ENCODE data around the gene THSD4. TPM values are rescaled to one million over a fixed set of nuclear protein-coding genes. Genes with fewer than 3 reads are reported as not detected.

THSD4 gene
- total RNA-seq, 1 experiment from 2014 or later: 65.4 TPM

DNA sequence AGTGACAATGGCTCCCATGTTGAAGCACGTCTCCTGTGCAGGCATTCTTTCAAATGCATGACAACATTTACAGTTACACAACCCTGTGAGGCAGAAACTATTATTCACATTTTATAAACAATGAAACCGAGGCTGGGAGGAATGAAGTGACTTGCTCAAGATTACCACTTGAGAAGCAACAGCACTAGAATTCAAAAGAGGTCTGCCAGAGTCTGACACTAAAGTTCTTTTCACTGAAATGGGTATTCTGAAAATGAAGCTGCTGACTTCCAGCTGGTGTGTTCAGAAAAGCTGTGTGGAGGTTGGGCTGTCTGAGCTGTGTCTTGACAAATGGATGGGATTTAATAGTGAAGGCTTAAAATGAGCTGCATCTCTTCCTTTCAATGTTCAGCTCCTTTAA, 104.4 kb downstream of the THSD4 start:
- no peak overlapping the region for H3K4me3 ChIP-seq (ENCODE audit: low read depth in 2 of 2, low read length in 2 of 2)
- H3K36me3 ChIP-seq (ENCODE audit: control insufficient read depth, insufficient read depth, low read length): no peaks in the 10 kb centered on the region
- no peak for DNase-seq (ENCODE audit: low read depth, low spot score)
- ChIA-PET POLR2A (no interaction called here), CTCF (no interaction called here)
- no peak for ATAC-seq
- H3K9me3 ChIP-seq (ENCODE audit: control insufficient read depth, insufficient read depth, low read depth, low read length): no peaks in the 10 kb centered on the region
- intact Hi-C loops (cut with micrococcal nuclease; ENCODE audit: unreplicated experiment): no loop called here
- BruUV-seq (replicated peaks): no TSS peak
- in situ Hi-C loops (cut with HindIII; ENCODE audit: low pct_unique_long_range_greater_than_20kb, low sequenced_read_pairs): no loop called here
- H3K27me3 ChIP-seq (ENCODE audit: control insufficient read depth, insufficient read depth, low read length): no peaks in the 10 kb centered on the region
- H3K4me1 ChIP-seq (ENCODE audit: control insufficient read depth, insufficient read depth, low read length): no peaks in the 10 kb centered on the region
- H3K27ac ChIP-seq (ENCODE audit: low read length): no peak overlapping the region
- TF ChIP-seq, protein P1, sequence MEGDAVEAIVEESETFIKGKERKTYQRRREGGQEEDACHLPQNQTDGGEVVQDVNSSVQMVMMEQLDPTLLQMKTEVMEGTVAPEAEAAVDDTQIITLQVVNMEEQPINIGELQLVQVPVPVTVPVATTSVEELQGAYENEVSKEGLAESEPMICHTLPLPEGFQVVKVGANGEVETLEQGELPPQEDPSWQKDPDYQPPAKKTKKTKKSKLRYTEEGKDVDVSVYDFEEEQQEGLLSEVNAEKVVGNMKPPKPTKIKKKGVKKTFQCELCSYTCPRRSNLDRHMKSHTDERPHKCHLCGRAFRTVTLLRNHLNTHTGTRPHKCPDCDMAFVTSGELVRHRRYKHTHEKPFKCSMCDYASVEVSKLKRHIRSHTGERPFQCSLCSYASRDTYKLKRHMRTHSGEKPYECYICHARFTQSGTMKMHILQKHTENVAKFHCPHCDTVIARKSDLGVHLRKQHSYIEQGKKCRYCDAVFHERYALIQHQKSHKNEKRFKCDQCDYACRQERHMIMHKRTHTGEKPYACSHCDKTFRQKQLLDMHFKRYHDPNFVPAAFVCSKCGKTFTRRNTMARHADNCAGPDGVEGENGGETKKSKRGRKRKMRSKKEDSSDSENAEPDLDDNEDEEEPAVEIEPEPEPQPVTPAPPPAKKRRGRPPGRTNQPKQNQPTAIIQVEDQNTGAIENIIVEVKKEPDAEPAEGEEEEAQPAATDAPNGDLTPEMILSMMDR (IDR thresholded peaks at IDR 0.05): no peak
- TF ChIP-seq TCF7L2 (IDR thresholded peaks at IDR 0.05; ENCODE audit: low read depth, low read length) (no peak), SIN3A (IDR thresholded peaks at IDR 0.05; ENCODE audit: borderline replicate concordance, insufficient read depth, low read depth, low read length) (no peak)
- TF ChIP-seq, protein P2, sequence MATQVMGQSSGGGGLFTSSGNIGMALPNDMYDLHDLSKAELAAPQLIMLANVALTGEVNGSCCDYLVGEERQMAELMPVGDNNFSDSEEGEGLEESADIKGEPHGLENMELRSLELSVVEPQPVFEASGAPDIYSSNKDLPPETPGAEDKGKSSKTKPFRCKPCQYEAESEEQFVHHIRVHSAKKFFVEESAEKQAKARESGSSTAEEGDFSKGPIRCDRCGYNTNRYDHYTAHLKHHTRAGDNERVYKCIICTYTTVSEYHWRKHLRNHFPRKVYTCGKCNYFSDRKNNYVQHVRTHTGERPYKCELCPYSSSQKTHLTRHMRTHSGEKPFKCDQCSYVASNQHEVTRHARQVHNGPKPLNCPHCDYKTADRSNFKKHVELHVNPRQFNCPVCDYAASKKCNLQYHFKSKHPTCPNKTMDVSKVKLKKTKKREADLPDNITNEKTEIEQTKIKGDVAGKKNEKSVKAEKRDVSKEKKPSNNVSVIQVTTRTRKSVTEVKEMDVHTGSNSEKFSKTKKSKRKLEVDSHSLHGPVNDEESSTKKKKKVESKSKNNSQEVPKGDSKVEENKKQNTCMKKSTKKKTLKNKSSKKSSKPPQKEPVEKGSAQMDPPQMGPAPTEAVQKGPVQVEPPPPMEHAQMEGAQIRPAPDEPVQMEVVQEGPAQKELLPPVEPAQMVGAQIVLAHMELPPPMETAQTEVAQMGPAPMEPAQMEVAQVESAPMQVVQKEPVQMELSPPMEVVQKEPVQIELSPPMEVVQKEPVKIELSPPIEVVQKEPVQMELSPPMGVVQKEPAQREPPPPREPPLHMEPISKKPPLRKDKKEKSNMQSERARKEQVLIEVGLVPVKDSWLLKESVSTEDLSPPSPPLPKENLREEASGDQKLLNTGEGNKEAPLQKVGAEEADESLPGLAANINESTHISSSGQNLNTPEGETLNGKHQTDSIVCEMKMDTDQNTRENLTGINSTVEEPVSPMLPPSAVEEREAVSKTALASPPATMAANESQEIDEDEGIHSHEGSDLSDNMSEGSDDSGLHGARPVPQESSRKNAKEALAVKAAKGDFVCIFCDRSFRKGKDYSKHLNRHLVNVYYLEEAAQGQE (IDR thresholded peaks at IDR 0.05; ENCODE audit: insufficient read depth in 1 of 2, low read depth in 2 of 2, low read length in 1 of 2): no peak

DNA sequence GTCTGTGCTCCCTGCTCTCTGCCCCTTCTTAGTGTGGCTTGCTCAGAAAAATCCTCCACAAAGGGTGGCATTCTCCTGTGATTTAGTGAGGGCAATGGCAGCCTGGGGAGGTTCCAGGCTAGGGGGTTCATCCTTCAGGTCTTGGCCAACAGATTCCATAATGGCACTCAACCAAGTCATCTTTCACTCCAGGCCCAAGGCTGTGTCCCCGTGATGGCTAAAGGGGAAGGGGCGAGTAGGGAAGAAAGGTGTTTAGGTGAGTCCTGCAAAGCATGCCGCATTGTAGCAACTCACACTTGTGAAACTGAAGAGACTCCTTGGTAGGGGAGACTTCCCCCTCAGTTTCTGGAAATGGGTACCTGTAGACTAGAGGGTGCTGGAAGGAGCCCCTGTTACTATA, 105.6 kb downstream of the THSD4 start:
- in situ Hi-C loops (cut with HindIII; ENCODE audit: low pct_unique_long_range_greater_than_20kb, low sequenced_read_pairs): no loop called here
- Histone ChIP-seq H3K9me3 (ENCODE audit: control insufficient read depth, insufficient read depth, low read depth, low read length) (no peaks in the 10 kb centered on the region), H3K27ac (ENCODE audit: low read length) (no peak overlapping the region), H3K4me1 (ENCODE audit: control insufficient read depth, insufficient read depth, low read length) (no peaks in the 10 kb centered on the region), H3K27me3 (ENCODE audit: control insufficient read depth, insufficient read depth, low read length) (no peaks in the 10 kb centered on the region), H3K36me3 (ENCODE audit: control insufficient read depth, insufficient read depth, low read length) (no peaks in the 10 kb centered on the region), H3K4me3 (ENCODE audit: low read depth in 2 of 2, low read length in 2 of 2) (no peak overlapping the region)
- TF ChIP-seq, protein P2 (IDR thresholded peaks at IDR 0.05; ENCODE audit: insufficient read depth in 1 of 2, low read depth in 2 of 2, low read length in 1 of 2): no peak
- TF ChIP-seq SIN3A (IDR thresholded peaks at IDR 0.05; ENCODE audit: borderline replicate concordance, insufficient read depth, low read depth, low read length): no peak
- TF ChIP-seq, protein P1 (IDR thresholded peaks at IDR 0.05): no peak
- CTCF ChIA-PET: no interaction called here
- ATAC-seq (no peak), DNase-seq (ENCODE audit: low read depth, low spot score) (no peak)
- BruUV-seq (replicated peaks): no TSS peak
- intact Hi-C loops (cut with micrococcal nuclease; ENCODE audit: unreplicated experiment): no loop called here
- POLR2A ChIA-PET: no interaction called here
